ENCODE results near the gene DXO. TPM values are rescaled to one million over a fixed set of nuclear protein-coding genes. Genes with fewer than 3 reads are reported as not detected.
"Not testable (repeated sequence)": the region's sequence is repeated elsewhere in the genome, so short reads cannot be mapped to it uniquely, and the experiment has no call there.

The DXO gene
- total RNA-seq, 1 experiment from 2014 or later: 13.1 TPM

DNA sequence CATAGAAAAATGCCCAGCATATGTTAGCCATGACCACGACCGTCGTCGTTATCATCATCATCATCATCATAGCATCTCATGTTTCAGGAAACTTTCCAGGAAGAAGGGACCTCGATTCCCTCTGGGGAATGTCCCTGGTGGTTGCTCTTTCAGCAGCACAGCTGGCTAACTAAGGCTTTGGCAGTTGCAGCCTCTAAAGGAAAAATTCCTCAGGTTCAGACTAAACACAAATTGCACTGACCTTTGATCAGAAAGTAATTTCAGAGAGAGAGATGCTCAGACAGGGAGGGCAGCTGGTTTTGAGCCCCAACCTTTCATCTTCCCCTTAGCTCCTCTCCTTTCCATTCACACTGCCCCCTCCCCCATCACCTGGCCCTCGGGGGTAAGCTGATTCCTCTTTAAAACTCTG, 31.7 kb downstream of the DXO start:
- H3K27me3 ChIP-seq (replicated peaks): no peaks in the 10 kb centered on the region

DNA sequence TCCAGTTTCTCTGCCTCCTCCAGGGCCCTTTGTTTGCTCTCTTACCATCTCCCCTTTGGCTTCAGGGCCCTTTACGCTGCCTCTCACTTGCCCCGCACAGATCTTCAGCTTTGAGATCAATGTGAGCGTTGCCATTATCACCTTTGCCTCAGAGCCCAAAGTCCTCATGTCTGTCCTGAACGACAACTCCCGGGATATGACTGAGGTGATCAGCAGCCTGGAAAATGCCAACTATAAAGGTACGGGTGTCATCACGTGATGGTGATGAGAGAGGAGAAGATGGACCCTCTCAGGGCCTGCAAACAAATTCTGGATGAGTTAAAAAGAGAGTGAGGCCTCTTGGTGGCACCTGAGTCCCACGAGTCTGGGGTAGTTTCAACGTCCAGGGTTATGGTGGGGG, 36.1 kb downstream of the DXO start:
- Histone ChIP-seq H3K27me3 (replicated peaks) (no peaks in the 10 kb centered on the region), H3K36me3 (no peaks in the 10 kb centered on the region), H3K9me3 (replicated peaks) (no peaks in the 10 kb centered on the region), H3K4me1 (replicated peaks) (no peaks in the 10 kb centered on the region), H3K27ac (no peak overlapping the region), H3K4me3 (no peak overlapping the region)
- no peak for DNase-seq (ENCODE audit: low read depth in 1 of 2, low spot score in 2 of 2)

More for the DNA sequence above, 31.7 kb downstream of the DXO start:
- Histone ChIP-seq H3K4me3 (no peak overlapping the region), H3K4me1 (replicated peaks) (peaks cover 6% of the 10 kb centered on the region), H3K27ac (no peak overlapping the region), H3K9me3 (replicated peaks) (no peaks in the 10 kb centered on the region), H3K36me3 (no peaks in the 10 kb centered on the region)
- no peak for DNase-seq (ENCODE audit: low read depth in 1 of 2, low spot score in 2 of 2)

DNA sequence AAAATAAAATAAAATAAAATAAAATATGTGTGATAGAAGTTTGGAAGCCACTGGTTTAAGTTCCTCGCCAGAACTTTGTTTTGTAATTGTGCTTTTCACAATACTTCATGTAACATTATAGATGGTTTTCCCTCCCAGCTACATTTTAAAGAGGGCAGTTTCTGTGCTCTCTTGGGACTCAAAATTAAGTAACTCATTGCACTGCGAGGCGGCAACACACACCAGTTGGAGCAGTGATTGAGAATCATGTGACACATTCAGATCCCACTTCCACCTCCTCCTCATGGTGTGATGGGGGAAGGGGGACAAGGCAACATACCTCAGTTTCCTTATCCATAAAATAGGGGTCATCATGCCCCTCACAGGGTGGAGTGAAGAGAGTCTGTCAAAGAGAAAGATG, 36.9 kb downstream of the DXO start:
- no peak for DNase-seq (ENCODE audit: low read depth in 1 of 2, low spot score in 2 of 2)
- H3K9me3 ChIP-seq (replicated peaks): no peaks in the 10 kb centered on the region
- H3K4me3 ChIP-seq: no peak overlapping the region
- no peaks in the 10 kb centered on the region for H3K4me1 ChIP-seq (replicated peaks)
- H3K27me3 ChIP-seq (replicated peaks): no peaks in the 10 kb centered on the region
- H3K27ac ChIP-seq: no peak overlapping the region
- no peaks in the 10 kb centered on the region for H3K36me3 ChIP-seq

DNA sequence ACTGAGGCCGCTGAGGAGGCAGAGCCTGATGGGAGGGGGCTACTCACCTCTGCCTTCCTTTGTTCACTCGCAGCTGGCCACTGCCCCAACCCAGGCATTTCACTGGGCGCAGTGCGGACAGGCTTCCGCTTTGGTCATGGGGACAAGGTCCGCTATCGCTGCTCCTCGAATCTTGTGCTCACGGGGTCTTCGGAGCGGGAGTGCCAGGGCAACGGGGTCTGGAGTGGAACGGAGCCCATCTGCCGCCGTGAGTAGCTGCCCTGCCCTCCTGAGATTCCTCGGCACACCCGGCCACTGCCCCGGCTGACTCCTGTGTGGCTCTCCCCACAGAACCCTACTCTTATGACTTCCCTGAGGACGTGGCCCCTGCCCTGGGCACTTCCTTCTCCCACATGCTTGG, 38.4 kb downstream of the DXO start:
- H3K27ac ChIP-seq: no peak overlapping the region
- no peaks in the 10 kb centered on the region for H3K27me3 ChIP-seq (replicated peaks)
- no peak for DNase-seq (ENCODE audit: low read depth in 1 of 2, low spot score in 2 of 2)
- no peaks in the 10 kb centered on the region for H3K36me3 ChIP-seq
- H3K9me3 ChIP-seq (replicated peaks): no peaks in the 10 kb centered on the region
- no peak overlapping the region for H3K4me3 ChIP-seq
- no peaks in the 10 kb centered on the region for H3K4me1 ChIP-seq (replicated peaks)

DNA sequence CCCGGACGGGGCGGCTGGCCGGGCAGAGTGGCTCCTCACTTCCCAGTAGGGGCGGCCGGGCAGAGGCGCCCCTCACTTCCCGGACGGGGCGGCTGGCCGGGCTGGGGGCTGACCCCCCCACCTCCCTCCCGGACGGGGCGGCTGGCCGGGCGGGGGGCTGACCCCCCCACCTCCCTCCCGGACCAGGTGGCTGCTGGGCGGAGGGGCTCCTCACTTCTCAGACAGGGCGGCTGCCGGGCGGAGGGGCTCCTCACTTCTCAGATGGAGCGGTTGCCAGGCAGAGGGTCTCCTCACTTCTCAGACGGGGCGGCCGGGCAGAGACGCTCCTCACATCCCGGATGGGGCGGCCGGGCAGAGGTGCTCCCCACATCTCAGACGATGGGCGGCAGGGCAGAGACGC, 39.8 kb downstream of the DXO start:
- not testable (repeated sequence) for H3K27ac ChIP-seq; H3K36me3 ChIP-seq; H3K27me3 ChIP-seq (replicated peaks); DNase-seq (ENCODE audit: low read depth in 1 of 2, low spot score in 2 of 2); H3K9me3 ChIP-seq (replicated peaks); H3K4me3 ChIP-seq; H3K4me1 ChIP-seq (replicated peaks)

DNA sequence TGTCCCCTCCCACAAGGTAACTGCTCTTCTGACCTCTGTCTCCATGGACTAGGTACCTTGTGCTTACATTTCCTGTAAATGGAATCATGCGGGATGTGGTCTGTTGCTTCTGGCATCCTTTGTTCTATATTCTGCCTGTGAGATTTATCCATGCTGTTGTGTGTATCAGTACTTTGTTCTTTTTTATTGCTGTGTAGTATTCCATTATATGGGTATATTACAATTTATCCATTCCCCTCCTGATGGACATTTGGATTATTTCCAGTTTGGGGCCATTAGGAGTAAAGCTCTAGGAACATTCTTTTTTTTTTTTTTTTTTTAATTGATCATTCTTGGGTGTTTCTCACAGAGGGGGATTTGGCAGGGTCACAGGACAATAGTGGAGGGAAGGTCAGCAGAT, 41.0 kb downstream of the DXO start:
- no peak for DNase-seq (ENCODE audit: low read depth in 1 of 2, low spot score in 2 of 2)

DNA sequence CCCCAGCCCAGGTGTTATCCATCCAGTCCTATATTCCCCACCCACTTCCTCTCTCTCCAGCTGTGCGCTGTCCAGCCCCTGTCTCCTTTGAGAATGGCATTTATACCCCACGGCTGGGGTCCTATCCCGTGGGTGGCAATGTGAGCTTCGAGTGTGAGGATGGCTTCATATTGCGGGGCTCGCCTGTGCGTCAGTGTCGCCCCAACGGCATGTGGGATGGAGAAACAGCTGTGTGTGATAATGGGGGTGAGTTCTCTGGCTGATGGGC, 43.3 kb downstream of the DXO start:
- no peaks in the 10 kb centered on the region for H3K36me3 ChIP-seq
- H3K27me3 ChIP-seq (replicated peaks): no peaks in the 10 kb centered on the region
- H3K4me1 ChIP-seq (replicated peaks): no peaks in the 10 kb centered on the region
- H3K27ac ChIP-seq: no peak overlapping the region
- no peaks in the 10 kb centered on the region for H3K9me3 ChIP-seq (replicated peaks)
- H3K4me3 ChIP-seq: no peak overlapping the region
- no peak for DNase-seq (ENCODE audit: low read depth in 1 of 2, low spot score in 2 of 2)

More for the DNA sequence above, 41.0 kb downstream of the DXO start:
- Histone ChIP-seq H3K27me3 (replicated peaks) (no peaks in the 10 kb centered on the region), H3K27ac (no peak overlapping the region), H3K4me3 (no peak overlapping the region), H3K36me3 (no peaks in the 10 kb centered on the region), H3K4me1 (replicated peaks) (no peaks in the 10 kb centered on the region), H3K9me3 (replicated peaks) (no peaks in the 10 kb centered on the region)

DNA sequence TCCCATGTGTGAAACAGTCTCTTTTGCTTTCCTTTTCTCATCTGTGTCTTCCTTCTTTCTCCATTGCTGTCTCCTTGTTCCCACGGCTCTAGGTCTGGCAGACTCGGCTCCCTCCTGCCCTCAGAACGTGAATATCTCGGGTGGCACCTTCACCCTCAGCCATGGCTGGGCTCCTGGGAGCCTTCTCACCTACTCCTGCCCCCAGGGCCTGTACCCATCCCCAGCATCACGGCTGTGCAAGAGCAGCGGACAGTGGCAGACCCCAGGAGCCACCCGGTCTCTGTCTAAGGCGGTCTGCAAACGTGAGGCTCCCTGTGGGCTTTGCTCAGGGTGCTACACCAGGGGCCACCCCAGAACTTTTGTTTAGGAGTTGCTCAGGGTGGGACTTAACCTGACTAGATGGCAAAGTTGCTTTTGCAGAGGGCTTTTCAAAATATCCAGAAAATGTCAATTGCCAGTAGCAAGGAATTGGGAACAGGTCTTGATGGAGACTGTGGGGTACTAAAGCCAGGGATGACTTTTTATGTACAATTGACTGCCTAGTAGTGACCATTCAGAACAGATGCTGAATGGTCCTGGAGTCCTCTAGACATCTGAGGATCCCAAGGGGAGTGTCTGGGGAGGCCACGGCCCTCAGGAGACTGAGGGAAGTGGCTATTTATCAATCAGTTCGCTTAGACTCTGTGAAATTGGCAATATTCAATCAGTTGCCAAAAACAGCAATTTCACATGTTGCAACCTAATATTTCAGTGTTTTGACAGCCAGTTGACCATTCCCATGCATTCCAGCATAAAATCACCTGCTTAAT, 43.9 kb downstream of the DXO start:
- no peaks in the 10 kb centered on the region for H3K9me3 ChIP-seq (replicated peaks)
- H3K27me3 ChIP-seq (replicated peaks): no peaks in the 10 kb centered on the region
- H3K27ac ChIP-seq: no peak overlapping the region
- DNase-seq (ENCODE audit: low read depth in 1 of 2, low spot score in 2 of 2): no peak
- no peaks in the 10 kb centered on the region for H3K36me3 ChIP-seq
- H3K4me3 ChIP-seq: no peak overlapping the region
- H3K4me1 ChIP-seq (replicated peaks): no peaks in the 10 kb centered on the region

DNA sequence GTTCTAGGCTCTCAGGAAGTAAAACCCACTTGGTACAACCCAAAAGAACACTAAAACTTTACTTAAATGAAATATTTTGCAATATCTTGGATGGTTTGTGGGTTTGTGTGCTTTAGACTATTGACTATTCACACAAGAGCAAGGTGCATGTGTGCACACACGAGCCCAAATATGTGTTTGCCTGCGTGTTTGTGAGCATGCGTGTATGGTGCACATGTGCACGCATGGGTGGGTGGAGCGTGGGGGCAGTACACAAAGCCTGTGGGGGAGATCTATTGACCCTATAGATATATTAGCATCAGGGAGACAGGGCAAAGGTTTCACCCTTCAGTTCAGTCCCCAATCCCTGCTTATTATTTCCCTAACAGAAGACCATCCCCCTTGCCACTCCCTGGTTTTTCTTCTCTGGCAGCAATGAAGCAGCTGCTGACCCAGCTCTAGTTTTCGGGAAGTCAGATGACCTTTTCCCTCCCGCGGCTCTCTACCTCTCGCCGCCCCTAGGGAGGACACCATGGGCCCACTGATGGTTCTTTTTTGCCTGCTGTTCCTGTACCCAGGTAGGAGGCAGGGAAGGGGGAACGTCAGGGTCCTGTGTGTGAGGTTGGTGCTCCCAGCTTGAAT, 44.6 kb downstream of the DXO start, which contains the start of gene C2:
C2 (plus strand) TSS at position 476 of the 621 bp plus-strand sequence; CDS start at position 512, 36 bp downstream.
- DNase-seq (ENCODE audit: low read depth in 1 of 2, low spot score in 2 of 2): no peak
- Histone ChIP-seq H3K36me3 (no peaks in the 10 kb centered on the region), H3K27me3 (replicated peaks) (no peaks in the 10 kb centered on the region), H3K27ac (no peak within 1 kb of the TSS), H3K4me3 (no peak within 1 kb of the TSS), H3K9me3 (replicated peaks) (no peaks in the 10 kb centered on the region), H3K4me1 (replicated peaks) (no peaks in the 10 kb centered on the region)

DNA sequence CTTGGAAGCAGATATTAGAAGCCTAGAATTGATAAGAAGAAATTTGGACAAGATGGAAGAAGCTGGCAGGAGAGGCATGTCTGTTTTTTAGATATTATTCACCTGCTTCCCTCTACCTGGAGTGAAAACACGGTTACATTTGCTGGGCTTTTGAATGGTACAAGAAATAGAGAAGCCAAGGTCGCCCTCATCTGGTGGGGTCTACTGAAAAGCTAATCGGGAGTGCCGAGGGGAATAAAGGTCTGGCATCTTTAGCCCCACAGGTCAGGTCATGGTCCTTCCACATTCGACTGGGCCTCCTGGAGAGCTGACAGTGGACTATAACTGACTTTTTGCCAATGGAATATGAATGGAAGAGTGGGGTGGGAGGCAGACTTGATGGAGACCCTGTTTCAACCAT, 49.0 kb downstream of the DXO start:
- no peaks in the 10 kb centered on the region for H3K27me3 ChIP-seq (replicated peaks)
- H3K27ac ChIP-seq: no peak overlapping the region
- H3K9me3 ChIP-seq (replicated peaks): no peaks in the 10 kb centered on the region
- no peak overlapping the region for H3K4me3 ChIP-seq
- H3K4me1 ChIP-seq (replicated peaks): peaks cover 6% of the 10 kb centered on the region
- no peaks in the 10 kb centered on the region for H3K36me3 ChIP-seq
- DNase-seq (ENCODE audit: low read depth in 1 of 2, low spot score in 2 of 2): no peak

DNA sequence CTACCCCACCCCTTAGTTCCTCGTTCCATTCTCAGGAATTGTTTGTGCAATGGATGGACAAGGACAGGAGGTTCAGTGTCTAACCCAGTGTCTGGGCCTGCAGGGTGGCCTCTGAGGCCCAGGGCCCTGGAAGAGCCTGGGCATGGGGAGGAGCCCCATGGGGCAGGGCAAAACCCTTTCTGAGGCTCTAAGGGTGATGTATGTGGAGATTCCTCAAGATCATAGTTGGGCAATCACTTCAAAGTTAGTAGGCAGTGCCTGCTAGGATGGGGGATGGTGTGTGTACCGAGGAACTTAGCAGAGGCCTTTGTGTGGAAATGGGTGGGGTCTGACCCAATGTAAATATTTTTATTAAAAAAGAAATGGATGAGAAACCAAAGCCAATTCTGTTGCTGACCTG, 51.1 kb downstream of the DXO start:
- Histone ChIP-seq H3K4me3 (no peak overlapping the region), H3K27ac (no peak overlapping the region), H3K27me3 (replicated peaks) (no peaks in the 10 kb centered on the region), H3K9me3 (replicated peaks) (no peaks in the 10 kb centered on the region), H3K36me3 (no peaks in the 10 kb centered on the region), H3K4me1 (replicated peaks) (peaks cover 6% of the 10 kb centered on the region)
- no peak for DNase-seq (ENCODE audit: low read depth in 1 of 2, low spot score in 2 of 2)

Other genes starting within 250 kb of the DXO start
- gene MPIG6B, start 248.8 kb downstream of the DXO start, total RNA-seq (2014; rRNA removed; shearing (Covaris generic)): not detected in 2 replicates
- gene DDAH2, start 242.8 kb downstream of the DXO start, total RNA-seq (2014; rRNA removed; shearing (Covaris generic)): 80.0 and 128 TPM in 2 replicates
- gene CLIC1, start 235.6 kb downstream of the DXO start, total RNA-seq (2014; rRNA removed; shearing (Covaris generic)): 1,071 and 1,205 TPM in 2 replicates
- 3.9 and 16.7 TPM in 2 replicates for gene MSH5, start 232.1 kb downstream of the DXO start, total RNA-seq (2014; rRNA removed; shearing (Covaris generic))
- gene SAPCD1, start 209.5 kb downstream of the DXO start, total RNA-seq (2014; rRNA removed; shearing (Covaris generic)): 1.4 TPM in 1 of 2 replicates, not detected in the other
- not detected in 2 replicates for gene VWA7, start 194.8 kb downstream of the DXO start, total RNA-seq (2014; rRNA removed; shearing (Covaris generic))
- 23.1 and 39.5 TPM in 2 replicates for gene VARS1, start 176.4 kb downstream of the DXO start, total RNA-seq (2014; rRNA removed; shearing (Covaris generic))
- gene LSM2, start 165.2 kb downstream of the DXO start, total RNA-seq (2014; rRNA removed; shearing (Covaris generic)): 72.6 and 89.4 TPM in 2 replicates
- gene HSPA1L, start 156.9 kb downstream of the DXO start, total RNA-seq (2014; rRNA removed; shearing (Covaris generic)): 0.78 and 0.87 TPM in 2 replicates
- gene HSPA1A, start 156.6 kb downstream of the DXO start, total RNA-seq (2014; rRNA removed; shearing (Covaris generic)): 211 and 214 TPM in 2 replicates
- 218 and 257 TPM in 2 replicates for gene HSPA1B, start 144.4 kb downstream of the DXO start, total RNA-seq (2014; rRNA removed; shearing (Covaris generic))
- 38.1 and 38.6 TPM in 2 replicates for gene NEU1, start 109.3 kb downstream of the DXO start, total RNA-seq (2014; rRNA removed; shearing (Covaris generic))
- gene SLC44A4, start 93.1 kb downstream of the DXO start, total RNA-seq (2014; rRNA removed; shearing (Covaris generic)): not detected in 2 replicates
- 33.8 and 40.4 TPM in 2 replicates for gene EHMT2, start 74.4 kb downstream of the DXO start, total RNA-seq (2014; rRNA removed; shearing (Covaris generic))
- 0.53 and 2.0 TPM in 2 replicates for gene ZBTB12, start 70.1 kb downstream of the DXO start, total RNA-seq (2014; rRNA removed; shearing (Covaris generic))
- gene C2, start 44.4 kb downstream of the DXO start, total RNA-seq (2014; rRNA removed; shearing (Covaris generic)): 0.47 and 0.53 TPM in 2 replicates
- 0.50 and 0.58 TPM in 2 replicates for gene CFB, start 26.0 kb downstream of the DXO start, total RNA-seq (2014; rRNA removed; shearing (Covaris generic))
- gene NELFE, start 13.2 kb downstream of the DXO start, total RNA-seq (2014; rRNA removed; shearing (Covaris generic)): 69.4 and 134 TPM in 2 replicates
- gene SKIC2, start 13.0 kb downstream of the DXO start, total RNA-seq (2014; rRNA removed; shearing (Covaris generic)): 34.5 and 35.5 TPM in 2 replicates
- 0.47 and 1.4 TPM in 2 replicates for gene C4A, start 9.9 kb upstream of the DXO start, total RNA-seq (2014; rRNA removed; shearing (Covaris generic))
- gene C4B, start 42.7 kb upstream of the DXO start, total RNA-seq (2014; rRNA removed; shearing (Covaris generic)): 0.28 and 1.5 TPM in 2 replicates
- gene CYP21A2, start 66.3 kb upstream of the DXO start, total RNA-seq (2014; rRNA removed; shearing (Covaris generic)): not detected in 2 replicates
- 0.66 TPM in 1 of 2 replicates, not detected in the other for gene TNXB, start 137.2 kb upstream of the DXO start, total RNA-seq (2014; rRNA removed; shearing (Covaris generic))
- gene ATF6B, start 156.1 kb upstream of the DXO start, total RNA-seq (2014; rRNA removed; shearing (Covaris generic)): 22.8 and 44.0 TPM in 2 replicates
- gene FKBPL, start 158.2 kb upstream of the DXO start, total RNA-seq (2014; rRNA removed; shearing (Covaris generic)): 5.7 and 10.5 TPM in 2 replicates
- not detected in 2 replicates for gene PRRT1, start 179.8 kb upstream of the DXO start, total RNA-seq (2014; rRNA removed; shearing (Covaris generic))
- 10.3 and 38.2 TPM in 2 replicates for gene PPT2, start 182.0 kb upstream of the DXO start, total RNA-seq (2014; rRNA removed; shearing (Covaris generic))
- gene EGFL8, start 192.5 kb upstream of the DXO start, total RNA-seq (2014; rRNA removed; shearing (Covaris generic)): 0.19 and 3.1 TPM in 2 replicates
- gene AGPAT1, start 203.9 kb upstream of the DXO start, total RNA-seq (2014; rRNA removed; shearing (Covaris generic)): 40.9 and 65.4 TPM in 2 replicates
- 63.6 and 67.6 TPM in 2 replicates for gene RNF5, start 206.3 kb upstream of the DXO start, total RNA-seq (2014; rRNA removed; shearing (Covaris generic))
- 0.76 TPM in 1 of 2 replicates, not detected in the other for gene AGER, start 212.1 kb upstream of the DXO start, total RNA-seq (2014; rRNA removed; shearing (Covaris generic))
- gene PBX2, start 218.1 kb upstream of the DXO start, total RNA-seq (2014; rRNA removed; shearing (Covaris generic)): 11.8 and 13.2 TPM in 2 replicates
- gene GPSM3, start 220.5 kb upstream of the DXO start, total RNA-seq (2014; rRNA removed; shearing (Covaris generic)): 15.3 and 16.2 TPM in 2 replicates

Data from SJSA1 (cell line).